Measurements from ENCODE around the gene SMARCD2.
"Not testable (repeated sequence)": the region's sequence is repeated elsewhere in the genome, so short reads cannot be mapped to it uniquely, and the experiment has no call there.

The SMARCD2 gene

GRCh38 chr17:63842540-63843386 lies at the start of gene SMARCD2:
Gene SMARCD2 (minus strand): TSS chr17:63842685. CDS start chr17:63842674, 11 bp downstream.
- no peak for TF ChIP-seq CTCF (IDR thresholded peaks at IDR 0.05; ENCODE audit: insufficient read depth, low read length, missing control alignments)
- CTCF ChIA-PET = interaction anchor here (1.1 to 5.3 kb wide), 5 partner anchors 8 to 23 kb away, joined by 3 to 58 read pairs (median 6); partner anchors contain the start of gene FTSJ3
- POLR2A ChIA-PET = interaction anchor here (0.9 to 2.0 kb wide), 3 partner anchors 10 to 69 kb away, joined by 3 to 8 read pairs (median 6); partner anchors contain the start of genes CCDC47, DDX42 and PSMC5

GRCh38 chr17:63889026-63889848 lies 46.8 kb upstream of the SMARCD2 start:
- TF ChIP-seq CTCF (IDR thresholded peaks at IDR 0.05; ENCODE audit: insufficient read depth, low read length, missing control alignments) = peak; percentile 48
- H3K4me3 ChIP-seq (ENCODE audit: low read depth, low read length); DNase-seq (ENCODE audit: low read depth, low spot score): not testable (repeated sequence)
- CTCF ChIA-PET = interaction anchor here (0.7 to 6.6 kb wide), 23 partner anchors 7 to 244 kb away, joined by 3 to 63 read pairs (median 4); partner anchors contain the start of genes GH2, ICAM2 and PRR29
- POLR2A ChIA-PET = interaction anchor here (0.6 kb wide), 1 partner anchor 243 kb away, joined by 3 read pairs; no protein-coding TSS in a partner anchor

More at GRCh38 chr17:63842540-63843386, at the start of gene SMARCD2:
- peak within 1 kb of the TSS; percentile 82 for H3K4me3 ChIP-seq (ENCODE audit: low read depth, low read length)
- DNase-seq (ENCODE audit: low read depth, low spot score) = peak; percentile 93

- DNase-seq (ENCODE audit: low read depth, low spot score); POLR2A ChIA-PET; H3K4me3 ChIP-seq (ENCODE audit: low read depth, low read length): not testable (repeated sequence)
- CTCF ChIA-PET = interaction anchor here (1.0 kb wide), 1 partner anchor 139 kb away, joined by 3 read pairs; no protein-coding TSS in a partner anchor
Observed at GRCh38 chr17:63885119-63885518, 42.6 kb upstream of the SMARCD2 start.

- DNase-seq (ENCODE audit: low read depth, low spot score); POLR2A ChIA-PET; H3K4me3 ChIP-seq (ENCODE audit: low read depth, low read length): not testable (repeated sequence)
- CTCF ChIA-PET = interaction anchor here (0.6 to 4.1 kb wide), 9 partner anchors 8 to 34 kb away, joined by 3 to 22 read pairs (median 6); partner anchors contain the start of gene CSHL1
Observed at GRCh38 chr17:63882626-63883126, 40.2 kb upstream of the SMARCD2 start.

GRCh38 chr17:63881935-63882601 lies 39.6 kb upstream of the SMARCD2 start, which contains the start of gene GH2:
Gene GH2 (minus strand): TSS chr17:63881944. CDS start chr17:63881801, 143 bp downstream.
- DNase-seq (ENCODE audit: low read depth, low spot score) = no peak
- CTCF ChIA-PET = interaction anchor here (0.6 to 4.1 kb wide), 10 partner anchors 10 to 400 kb away, joined by 3 to 22 read pairs (median 8); partner anchors contain the start of gene CSHL1

GRCh38 chr17:63881337-63881736 lies 38.9 kb upstream of the SMARCD2 start:
- POLR2A ChIA-PET; DNase-seq (ENCODE audit: low read depth, low spot score); H3K4me3 ChIP-seq (ENCODE audit: low read depth, low read length): not testable (repeated sequence)
- CTCF ChIA-PET = interaction anchor here (0.9 to 4.1 kb wide), 7 partner anchors 10 to 401 kb away, joined by 4 to 22 read pairs (median 12); no protein-coding TSS in a partner anchor

More at GRCh38 chr17:63881935-63882601, 39.6 kb upstream of the SMARCD2 start, which contains the start of gene GH2:
- POLR2A ChIA-PET = no interaction called here
- TF ChIP-seq CTCF (IDR thresholded peaks at IDR 0.05; ENCODE audit: insufficient read depth, low read length, missing control alignments) = peak; percentile 58
- no peak within 1 kb of the TSS for H3K4me3 ChIP-seq (ENCODE audit: low read depth, low read length)

- CTCF ChIA-PET = interaction anchor here (0.9 to 4.1 kb wide), 6 partner anchors 11 to 401 kb away, joined by 4 to 22 read pairs (median 13); no protein-coding TSS in a partner anchor
- no peak overlapping the region for H3K4me3 ChIP-seq (ENCODE audit: low read depth, low read length)
- no peak for TF ChIP-seq CTCF (IDR thresholded peaks at IDR 0.05; ENCODE audit: insufficient read depth, low read length, missing control alignments)
- DNase-seq (ENCODE audit: low read depth, low spot score) = no peak
- POLR2A ChIA-PET = no interaction called here
Observed at GRCh38 chr17:63880706-63881105, 38.2 kb upstream of the SMARCD2 start.

GRCh38 chr17:63878413-63878812 lies 35.9 kb upstream of the SMARCD2 start:
- CTCF ChIA-PET = interaction anchor here (0.8 to 3.1 kb wide), 7 partner anchors 10 to 27 kb away, joined by 3 to 16 read pairs (median 3); no protein-coding TSS in a partner anchor
- POLR2A ChIA-PET; H3K4me3 ChIP-seq (ENCODE audit: low read depth, low read length); DNase-seq (ENCODE audit: low read depth, low spot score): not testable (repeated sequence)

GRCh38 chr17:63874693-63875092 lies 32.2 kb upstream of the SMARCD2 start:
- POLR2A ChIA-PET; H3K4me3 ChIP-seq (ENCODE audit: low read depth, low read length); DNase-seq (ENCODE audit: low read depth, low spot score): not testable (repeated sequence)
- CTCF ChIA-PET = interaction anchor here (1.0 to 2.0 kb wide), 4 partner anchors 9 to 28 kb away, joined by 3 to 8 read pairs (median 3); no protein-coding TSS in a partner anchor
